Measurements from ENCODE around the gene CIITA. TPM values are rescaled to one million over a fixed set of nuclear protein-coding genes. Genes with fewer than 3 reads are reported as not detected.

The CIITA gene
- total RNA-seq, 3 donors from 2014 or later: 5.6 to 14.6 (median 11.1) TPM

GRCh38 chr16:10847176-10847575 lies 29.8 kb upstream of the CIITA start:
- intact Hi-C loops (cut with DNase I; ENCODE audit: low total_unique reads): no loop called here
- Histone ChIP-seq H3K9me3 (no peaks in the 10 kb centered on the region), H3K27ac (no peak overlapping the region), H3K4me3 (no peak overlapping the region), H3K36me3 (no peaks in the 10 kb centered on the region), H3K4me1 (no peaks in the 10 kb centered on the region), H3K27me3 (no peaks in the 10 kb centered on the region)
- TF ChIP-seq POLR2A (IDR thresholded peaks at IDR 0.05) (no peak), POLR2AphosphoS5 (IDR thresholded peaks at IDR 0.05) (no peak), CTCF (IDR thresholded peaks at IDR 0.05) (no peak)
- DNase-seq (ENCODE audit: low spot score in 2 of 2): no peak

GRCh38 chr16:10849736-10850477 lies 27.1 kb upstream of the CIITA start:
- intact Hi-C loops (cut with DNase I; ENCODE audit: low total_unique reads): no loop called here
- Histone ChIP-seq H3K4me1 (no peaks in the 10 kb centered on the region), H3K4me3 (no peak overlapping the region), H3K9me3 (no peaks in the 10 kb centered on the region), H3K27ac (no peak overlapping the region), H3K27me3 (no peaks in the 10 kb centered on the region), H3K36me3 (no peaks in the 10 kb centered on the region)
- no peak for DNase-seq (ENCODE audit: low spot score in 2 of 2)
- no peak for TF ChIP-seq POLR2AphosphoS5 (IDR thresholded peaks at IDR 0.05)
- no peak for TF ChIP-seq POLR2A (IDR thresholded peaks at IDR 0.05)
- no peak for TF ChIP-seq CTCF (IDR thresholded peaks at IDR 0.05)

GRCh38 chr16:10850478-10850850 lies 26.5 kb upstream of the CIITA start:
- DNase-seq (ENCODE audit: low spot score in 2 of 2): no peak
- Histone ChIP-seq H3K27ac (no peak overlapping the region), H3K27me3 (no peaks in the 10 kb centered on the region), H3K36me3 (no peaks in the 10 kb centered on the region), H3K4me1 (no peaks in the 10 kb centered on the region), H3K9me3 (no peaks in the 10 kb centered on the region), H3K4me3 (no peak overlapping the region)
- intact Hi-C loops (cut with DNase I; ENCODE audit: low total_unique reads): no loop called here
- no peak for TF ChIP-seq CTCF (IDR thresholded peaks at IDR 0.05)
- TF ChIP-seq POLR2A (IDR thresholded peaks at IDR 0.05): no peak
- no peak for TF ChIP-seq POLR2AphosphoS5 (IDR thresholded peaks at IDR 0.05)

GRCh38 chr16:10851512-10851911 lies 25.5 kb upstream of the CIITA start:
- H3K4me1 ChIP-seq: no peaks in the 10 kb centered on the region
- DNase-seq (ENCODE audit: low spot score in 2 of 2): no peak
- no peaks in the 10 kb centered on the region for H3K27me3 ChIP-seq
- intact Hi-C loops (cut with DNase I; ENCODE audit: low total_unique reads): no loop called here
- no peak overlapping the region for H3K27ac ChIP-seq
- no peaks in the 10 kb centered on the region for H3K9me3 ChIP-seq
- TF ChIP-seq CTCF (IDR thresholded peaks at IDR 0.05): no peak
- no peak for TF ChIP-seq POLR2A (IDR thresholded peaks at IDR 0.05)
- no peak for TF ChIP-seq POLR2AphosphoS5 (IDR thresholded peaks at IDR 0.05)
- H3K36me3 ChIP-seq: no peaks in the 10 kb centered on the region
- no peak overlapping the region for H3K4me3 ChIP-seq

GRCh38 chr16:10852286-10852685 lies 24.7 kb upstream of the CIITA start:
- Histone ChIP-seq H3K4me1 (no peaks in the 10 kb centered on the region), H3K27me3 (no peaks in the 10 kb centered on the region), H3K36me3 (no peaks in the 10 kb centered on the region), H3K9me3 (no peaks in the 10 kb centered on the region), H3K27ac (no peak overlapping the region), H3K4me3 (no peak overlapping the region)
- intact Hi-C loops (cut with DNase I; ENCODE audit: low total_unique reads): no loop called here
- TF ChIP-seq POLR2A (IDR thresholded peaks at IDR 0.05) (no peak), POLR2AphosphoS5 (IDR thresholded peaks at IDR 0.05) (no peak), CTCF (IDR thresholded peaks at IDR 0.05) (no peak)
- DNase-seq (ENCODE audit: low spot score in 2 of 2): no peak
